Astrocyte of the spinal cord (primary cell): ENCODE data around the gene RANBP17.
"Not testable (repeated sequence)": the region's sequence is repeated elsewhere in the genome, so short reads cannot be mapped to it uniquely, and the experiment has no call there.

Source experiments
- DNase-seq: peaks from one replicate; pipeline ENCODE4 v3.0.0; 2011; ENCODE audit warnings: low read depth, low spot score
- H3K4me3 ChIP-seq: 2 replicates; pipeline ENCODE4 v1.5.1; 2011; ENCODE audit warnings: low read depth, mild to moderate bottlenecking, low read length, moderate library complexity
- in situ Hi-C: cut with HindIII; loops from 2 replicates; pipeline ENCODE4 v1.10.0; 2017; ENCODE audit warnings: low sequenced_read_pairs
- TF ChIP-seq, protein P1 (sequence below): IDR thresholded peaks from 2 replicates; pipeline ENCODE4 v1.5.1; 2012; ENCODE audit warnings: low read depth, mild to moderate bottlenecking, low read length, inconsistent platforms

Gene RANBP17

DNA sequence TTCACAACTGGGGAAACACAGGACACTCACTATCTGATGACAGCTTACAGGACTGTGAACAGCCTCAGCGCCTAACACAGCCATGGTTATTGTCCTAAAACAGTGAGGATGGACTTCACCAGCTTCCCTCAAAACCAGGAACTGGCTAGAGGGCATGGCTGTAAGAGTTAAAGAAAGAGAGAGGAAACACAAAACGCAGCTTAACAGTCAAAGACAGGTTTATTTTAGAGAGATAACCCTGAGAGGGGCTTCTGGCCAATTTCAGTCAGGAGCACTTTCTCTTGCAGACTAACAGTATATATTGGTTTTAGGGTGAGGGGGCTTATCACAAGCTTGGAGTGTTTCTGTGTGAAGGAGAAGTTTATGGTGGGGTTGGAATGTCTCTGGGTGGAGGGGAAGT lies 35.7 kb upstream of the RANBP17 start:
- TF ChIP-seq, protein P1, sequence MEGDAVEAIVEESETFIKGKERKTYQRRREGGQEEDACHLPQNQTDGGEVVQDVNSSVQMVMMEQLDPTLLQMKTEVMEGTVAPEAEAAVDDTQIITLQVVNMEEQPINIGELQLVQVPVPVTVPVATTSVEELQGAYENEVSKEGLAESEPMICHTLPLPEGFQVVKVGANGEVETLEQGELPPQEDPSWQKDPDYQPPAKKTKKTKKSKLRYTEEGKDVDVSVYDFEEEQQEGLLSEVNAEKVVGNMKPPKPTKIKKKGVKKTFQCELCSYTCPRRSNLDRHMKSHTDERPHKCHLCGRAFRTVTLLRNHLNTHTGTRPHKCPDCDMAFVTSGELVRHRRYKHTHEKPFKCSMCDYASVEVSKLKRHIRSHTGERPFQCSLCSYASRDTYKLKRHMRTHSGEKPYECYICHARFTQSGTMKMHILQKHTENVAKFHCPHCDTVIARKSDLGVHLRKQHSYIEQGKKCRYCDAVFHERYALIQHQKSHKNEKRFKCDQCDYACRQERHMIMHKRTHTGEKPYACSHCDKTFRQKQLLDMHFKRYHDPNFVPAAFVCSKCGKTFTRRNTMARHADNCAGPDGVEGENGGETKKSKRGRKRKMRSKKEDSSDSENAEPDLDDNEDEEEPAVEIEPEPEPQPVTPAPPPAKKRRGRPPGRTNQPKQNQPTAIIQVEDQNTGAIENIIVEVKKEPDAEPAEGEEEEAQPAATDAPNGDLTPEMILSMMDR: no peak
- DNase-seq: no peak
- no peak overlapping the region for H3K4me3 ChIP-seq
- in situ Hi-C loops: no loop called here

DNA sequence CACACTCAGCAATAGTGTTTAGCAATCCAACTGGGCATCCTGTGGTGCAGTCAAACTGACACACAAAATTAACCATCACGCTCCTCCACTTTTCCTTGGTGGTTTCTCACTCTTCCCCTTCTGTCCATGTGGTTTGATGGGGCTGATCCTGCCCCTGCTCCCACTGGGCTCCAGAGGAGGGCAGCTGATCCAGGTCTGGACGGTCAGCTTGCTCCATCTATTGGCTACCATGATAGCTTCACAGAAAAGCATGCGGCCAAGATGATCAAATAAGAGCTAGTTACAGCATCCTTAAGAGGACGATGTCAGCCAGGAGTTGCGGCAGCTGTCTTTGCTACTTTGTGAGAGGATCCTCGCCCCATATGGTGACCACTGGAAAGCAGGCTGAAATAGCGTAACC lies 29.6 kb upstream of the RANBP17 start:
- DNase-seq: no peak
- no peak overlapping the region for H3K4me3 ChIP-seq
- TF ChIP-seq, protein P1: no peak
- in situ Hi-C loops: no loop called here

DNA sequence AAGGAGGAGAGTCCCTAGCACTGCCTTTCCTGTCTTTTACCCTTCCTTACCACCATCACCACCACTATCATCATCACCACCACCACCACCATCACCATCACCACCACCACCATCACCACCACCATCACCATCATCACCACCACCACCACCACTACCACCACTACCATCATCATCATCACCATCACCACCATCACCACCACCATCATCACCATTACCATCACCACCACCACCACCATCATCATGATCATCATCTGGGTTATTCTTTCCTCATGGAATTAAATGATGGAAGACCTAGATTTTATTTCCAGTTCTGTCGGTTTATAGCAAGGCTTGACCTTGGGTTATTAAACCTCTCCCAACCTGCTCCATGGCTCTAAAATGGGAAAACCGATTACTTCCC lies 27.8 kb upstream of the RANBP17 start:
- in situ Hi-C loops, H3K4me3 ChIP-seq, DNase-seq: not testable (repeated sequence)

DNA sequence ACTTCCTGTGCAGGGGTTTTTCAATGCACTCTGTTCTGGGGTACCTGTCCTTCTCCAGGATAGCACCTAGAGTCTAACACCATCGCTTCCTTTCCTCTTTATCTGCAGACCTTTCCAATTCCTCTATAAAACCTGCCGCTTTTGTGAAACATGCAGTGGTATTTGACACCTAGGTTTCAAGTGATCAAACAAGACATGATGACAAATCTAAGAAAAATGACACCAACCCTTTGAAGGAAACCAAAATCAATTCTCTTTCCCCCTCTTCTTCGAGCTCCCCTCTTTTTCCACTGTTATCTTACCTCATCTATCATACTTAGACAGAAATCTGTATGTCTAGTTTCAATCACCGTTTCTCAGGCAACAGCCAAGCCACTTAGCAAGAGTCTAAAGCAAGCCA lies 25.6 kb upstream of the RANBP17 start:
- in situ Hi-C loops: no loop called here
- TF ChIP-seq, protein P1: no peak
- DNase-seq: no peak
- no peak overlapping the region for H3K4me3 ChIP-seq

DNA sequence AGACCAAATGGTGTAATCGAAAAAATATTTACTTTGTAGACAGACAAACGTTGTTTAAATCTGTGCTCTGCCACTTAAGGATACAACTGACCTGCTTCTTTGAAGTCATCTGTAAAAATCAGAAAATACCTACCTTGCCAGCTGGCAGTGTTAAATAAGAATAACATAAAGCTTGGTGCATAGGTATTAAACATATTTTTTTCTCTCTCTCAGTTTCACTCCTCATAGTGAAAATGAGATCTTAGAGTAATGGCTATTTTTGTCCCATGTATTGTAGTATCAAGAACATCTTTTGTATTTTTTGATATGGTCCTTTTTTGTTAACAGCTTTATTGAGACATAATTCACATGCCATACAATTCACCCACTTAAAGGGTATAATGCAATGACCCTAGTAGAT lies 17.9 kb upstream of the RANBP17 start:
- no peak overlapping the region for H3K4me3 ChIP-seq
- in situ Hi-C loops: no loop called here
- TF ChIP-seq, protein P1: no peak
- no peak for DNase-seq

DNA sequence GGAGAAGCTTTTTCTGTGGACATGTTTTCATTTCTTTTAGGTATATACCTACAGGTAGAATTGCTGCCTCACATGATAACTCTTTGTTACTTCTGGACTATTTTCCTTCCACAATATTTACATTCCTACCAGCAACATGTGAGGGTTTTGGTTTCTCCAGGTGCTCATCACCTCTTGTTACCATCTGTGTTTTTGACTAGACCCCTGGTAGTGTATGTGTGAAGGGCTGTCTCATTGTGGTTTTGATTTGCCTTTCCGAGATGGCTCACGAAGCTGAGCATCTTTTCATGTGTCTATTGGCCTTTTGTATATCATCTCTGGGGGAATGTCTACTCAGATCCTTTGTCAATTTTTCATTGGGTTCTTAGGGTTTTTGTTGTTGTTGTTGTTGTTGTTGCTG lies 17.2 kb upstream of the RANBP17 start:
- TF ChIP-seq, protein P1: no peak
- no peak overlapping the region for H3K4me3 ChIP-seq
- in situ Hi-C loops: no loop called here
- no peak for DNase-seq

DNA sequence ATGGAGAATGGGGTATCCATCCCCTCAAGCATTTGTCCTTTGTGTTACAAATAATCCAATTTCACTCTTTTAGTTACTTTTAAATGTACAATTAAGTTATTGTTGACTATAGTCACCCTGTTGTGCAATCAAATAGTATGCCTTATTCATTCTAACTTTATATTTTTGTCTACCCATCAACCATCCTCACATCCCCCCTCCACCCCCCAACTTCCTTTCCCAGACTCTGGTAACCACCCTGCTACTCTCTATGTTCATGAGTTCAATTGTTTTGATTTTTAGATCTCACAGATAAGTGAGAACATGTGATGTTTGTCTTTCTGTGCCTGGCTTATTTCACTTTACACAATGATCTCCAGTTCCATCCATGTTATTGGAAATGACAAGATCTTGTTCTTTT lies 15.4 kb upstream of the RANBP17 start:
- TF ChIP-seq, protein P1: no peak
- no peak for DNase-seq
- no peak overlapping the region for H3K4me3 ChIP-seq
- in situ Hi-C loops: no loop called here
